KMS-11 (cell line): ENCODE results near the gene TTBK2.

ENCODE experiments used
- H2AFZ ChIP-seq: fragments of 200-600 bp; sonication (generic); 2 replicates; pipeline ENCODE4 v1.6.1; 2016; ENCODE audit warnings: antibody characterized with exemption, mixed run types, low read depth
- H3K27ac ChIP-seq: fragments of 200-600 bp; sonication (generic); 2 replicates; pipeline ENCODE4 v1.6.1; 2016; ENCODE audit warnings: mild to moderate bottlenecking, mixed run types
- H3K27me3 ChIP-seq: fragments of 200-600 bp; sonication (generic); 2 replicates; pipeline ENCODE4 v1.6.1; 2017; ENCODE audit warnings: mild to moderate bottlenecking, low read depth, mixed run types, moderate library complexity; ENCODE audit not compliant: insufficient read depth
- H3K36me3 ChIP-seq: fragments of 200-600 bp; sonication (generic); 2 replicates; pipeline ENCODE4 v1.6.1; 2017; ENCODE audit warnings: mild to moderate bottlenecking, mixed run types; ENCODE audit not compliant: insufficient read depth
- H3K4me1 ChIP-seq: fragments of 200-600 bp; sonication (generic); 2 replicates; pipeline ENCODE4 v1.6.1; 2016; ENCODE audit warnings: mild to moderate bottlenecking, low read depth, mixed run types; ENCODE audit not compliant: poor library complexity, severe bottlenecking
- H3K4me2 ChIP-seq: fragments of 200-600 bp; sonication (generic); 2 replicates; pipeline ENCODE4 v1.7.0; 2016; ENCODE audit warnings: mild to moderate bottlenecking, mixed run types
- H3K4me3 ChIP-seq: fragments of 200-600 bp; sonication (generic); IDR thresholded peaks from 2 replicates; pipeline ENCODE4 v1.6.1; 2017; ENCODE audit warnings: low read depth, low read length, mixed read lengths; ENCODE audit not compliant: insufficient read depth
- H3K79me2 ChIP-seq: fragments of 200-600 bp; sonication (generic); 2 replicates; pipeline ENCODE4 v1.6.1; 2016; ENCODE audit warnings: low read depth, mixed run types; ENCODE audit not compliant: insufficient read depth
- H3K9ac ChIP-seq: fragments of 200-600 bp; sonication (generic); 2 replicates; pipeline ENCODE4 v1.6.1; 2016; ENCODE audit warnings: mild to moderate bottlenecking, mixed run types
- H4K20me1 ChIP-seq: fragments of 200-600 bp; sonication (generic); 2 replicates; pipeline ENCODE4 v1.6.1; 2016; ENCODE audit warnings: mild to moderate bottlenecking, mixed run types; ENCODE audit not compliant: insufficient read depth
- TF ChIP-seq, protein P1 (sequence below): fragments of 200-600 bp; sonication (generic); conservative IDR thresholded peaks from 2 replicates; pipeline ENCODE4 v1.6.1; 2017; ENCODE audit warnings: low read depth, mild to moderate bottlenecking, antibody characterized with exemption, low read length, moderate library complexity, mixed read lengths

Gene TTBK2

DNA sequence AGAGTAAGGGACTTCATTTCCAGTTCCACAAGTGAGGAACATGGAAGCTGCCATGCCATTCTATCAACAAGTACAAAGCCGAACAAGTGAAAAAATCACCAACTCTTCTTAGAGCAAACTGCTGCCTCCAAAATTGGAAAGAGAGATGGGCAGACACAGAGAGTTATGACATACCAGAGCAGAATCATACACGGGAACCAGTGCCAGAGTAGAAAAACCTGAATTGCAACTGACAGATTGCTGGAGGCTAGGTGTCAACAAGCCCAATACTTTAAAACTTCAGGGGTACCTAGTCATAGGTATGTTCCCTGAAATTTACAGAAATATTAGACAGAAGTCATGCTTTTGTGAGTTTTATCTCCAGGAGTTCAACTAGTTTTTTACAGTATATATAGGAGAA, 62.0 kb downstream of the TTBK2 start:
- H3K4me3 ChIP-seq = no peak overlapping the region
- no peaks in the 10 kb centered on the region for H3K79me2 ChIP-seq
- H3K27me3 ChIP-seq = no peaks in the 10 kb centered on the region
- H2AFZ ChIP-seq = no peak overlapping the region
- no peak overlapping the region for H3K9ac ChIP-seq
- no peaks in the 10 kb centered on the region for H4K20me1 ChIP-seq
- no peaks in the 10 kb centered on the region for H3K36me3 ChIP-seq
- no peak overlapping the region for H3K4me2 ChIP-seq
- no peaks in the 10 kb centered on the region for H3K4me1 ChIP-seq
- TF ChIP-seq, protein P1, sequence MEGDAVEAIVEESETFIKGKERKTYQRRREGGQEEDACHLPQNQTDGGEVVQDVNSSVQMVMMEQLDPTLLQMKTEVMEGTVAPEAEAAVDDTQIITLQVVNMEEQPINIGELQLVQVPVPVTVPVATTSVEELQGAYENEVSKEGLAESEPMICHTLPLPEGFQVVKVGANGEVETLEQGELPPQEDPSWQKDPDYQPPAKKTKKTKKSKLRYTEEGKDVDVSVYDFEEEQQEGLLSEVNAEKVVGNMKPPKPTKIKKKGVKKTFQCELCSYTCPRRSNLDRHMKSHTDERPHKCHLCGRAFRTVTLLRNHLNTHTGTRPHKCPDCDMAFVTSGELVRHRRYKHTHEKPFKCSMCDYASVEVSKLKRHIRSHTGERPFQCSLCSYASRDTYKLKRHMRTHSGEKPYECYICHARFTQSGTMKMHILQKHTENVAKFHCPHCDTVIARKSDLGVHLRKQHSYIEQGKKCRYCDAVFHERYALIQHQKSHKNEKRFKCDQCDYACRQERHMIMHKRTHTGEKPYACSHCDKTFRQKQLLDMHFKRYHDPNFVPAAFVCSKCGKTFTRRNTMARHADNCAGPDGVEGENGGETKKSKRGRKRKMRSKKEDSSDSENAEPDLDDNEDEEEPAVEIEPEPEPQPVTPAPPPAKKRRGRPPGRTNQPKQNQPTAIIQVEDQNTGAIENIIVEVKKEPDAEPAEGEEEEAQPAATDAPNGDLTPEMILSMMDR = no peak
- H3K27ac ChIP-seq = no peak overlapping the region

- no peaks in the 10 kb centered on the region for H3K27me3 ChIP-seq
- no peak overlapping the region for H3K9ac ChIP-seq
- H3K79me2 ChIP-seq = no peaks in the 10 kb centered on the region
- H3K4me3 ChIP-seq = no peak overlapping the region
- H3K27ac ChIP-seq = no peak overlapping the region
- TF ChIP-seq, protein P1 = no peak
- H3K4me1 ChIP-seq = no peaks in the 10 kb centered on the region
- H2AFZ ChIP-seq = no peak overlapping the region
- H3K4me2 ChIP-seq = no peak overlapping the region
- no peaks in the 10 kb centered on the region for H4K20me1 ChIP-seq
- H3K36me3 ChIP-seq = no peaks in the 10 kb centered on the region
Observed at GRCh38 chr15:42854576-42854975, 66.0 kb downstream of the TTBK2 start.

DNA sequence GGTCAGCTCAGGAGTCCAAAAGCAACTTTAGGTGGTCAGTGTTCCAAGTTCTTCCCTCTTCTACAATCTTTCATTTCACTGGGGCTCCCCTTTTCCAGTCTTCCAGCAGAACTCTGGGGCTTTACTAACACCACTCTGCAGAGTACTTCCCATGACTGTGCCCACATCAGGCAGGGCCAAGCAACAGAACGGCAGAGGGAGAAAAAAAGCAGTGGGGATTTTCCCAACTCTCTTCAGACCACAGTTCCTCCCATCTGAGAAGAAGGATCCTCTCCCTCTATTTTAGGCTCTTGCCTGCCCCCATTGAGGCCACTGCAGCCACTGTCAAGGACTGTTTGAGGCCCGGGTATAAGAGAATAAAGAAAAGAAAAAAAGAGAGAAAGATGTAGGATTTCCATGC, 70.7 kb downstream of the TTBK2 start:
- no peak overlapping the region for H3K4me3 ChIP-seq
- H3K4me2 ChIP-seq = no peak overlapping the region
- no peak overlapping the region for H3K9ac ChIP-seq
- no peaks in the 10 kb centered on the region for H3K79me2 ChIP-seq
- no peaks in the 10 kb centered on the region for H3K36me3 ChIP-seq
- no peak overlapping the region for H2AFZ ChIP-seq
- H3K27ac ChIP-seq = no peak overlapping the region
- no peaks in the 10 kb centered on the region for H4K20me1 ChIP-seq
- H3K4me1 ChIP-seq = no peaks in the 10 kb centered on the region
- TF ChIP-seq, protein P1 = no peak
- no peaks in the 10 kb centered on the region for H3K27me3 ChIP-seq

DNA sequence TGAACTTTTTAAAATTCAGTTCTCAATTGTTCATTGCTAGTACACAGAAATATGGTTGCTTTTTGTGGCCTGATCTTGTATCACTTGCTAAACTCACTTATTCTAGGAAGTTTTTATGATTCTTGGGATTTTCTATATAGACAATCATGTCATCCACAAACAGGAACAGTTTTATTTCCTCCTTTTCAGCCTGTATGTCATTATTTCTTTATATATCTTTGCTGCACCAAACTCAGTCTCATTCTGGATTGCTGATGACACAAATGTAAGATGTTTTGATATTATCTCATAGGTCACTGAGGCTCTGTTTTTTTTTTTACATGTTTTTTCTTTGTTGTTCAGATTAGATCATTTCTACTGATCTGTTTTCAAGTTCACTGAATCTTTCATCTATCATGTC, 71.7 kb downstream of the TTBK2 start:
- H3K4me2 ChIP-seq = no peak overlapping the region
- H3K4me1 ChIP-seq = no peaks in the 10 kb centered on the region
- no peak overlapping the region for H3K4me3 ChIP-seq
- H2AFZ ChIP-seq = no peak overlapping the region
- no peaks in the 10 kb centered on the region for H3K36me3 ChIP-seq
- TF ChIP-seq, protein P1 = no peak
- H3K9ac ChIP-seq = no peak overlapping the region
- H3K79me2 ChIP-seq = no peaks in the 10 kb centered on the region
- no peak overlapping the region for H3K27ac ChIP-seq
- no peaks in the 10 kb centered on the region for H3K27me3 ChIP-seq
- H4K20me1 ChIP-seq = no peaks in the 10 kb centered on the region
